KMS-11 (cell line): ENCODE measurements around the gene ABCC2.

Source experiments
- H2AFZ ChIP-seq: fragments of 200-600 bp; sonication (generic); 2 replicates; pipeline ENCODE4 v1.6.1; 2016; ENCODE audit warnings: antibody characterized with exemption, mixed run types, low read depth
- H3K27ac ChIP-seq: fragments of 200-600 bp; sonication (generic); 2 replicates; pipeline ENCODE4 v1.6.1; 2016; ENCODE audit warnings: mild to moderate bottlenecking, mixed run types
- H3K27me3 ChIP-seq: fragments of 200-600 bp; sonication (generic); 2 replicates; pipeline ENCODE4 v1.6.1; 2017; ENCODE audit warnings: mild to moderate bottlenecking, low read depth, mixed run types, moderate library complexity; ENCODE audit not compliant: insufficient read depth
- H3K36me3 ChIP-seq: fragments of 200-600 bp; sonication (generic); 2 replicates; pipeline ENCODE4 v1.6.1; 2017; ENCODE audit warnings: mild to moderate bottlenecking, mixed run types; ENCODE audit not compliant: insufficient read depth
- H3K4me1 ChIP-seq: fragments of 200-600 bp; sonication (generic); 2 replicates; pipeline ENCODE4 v1.6.1; 2016; ENCODE audit warnings: mild to moderate bottlenecking, low read depth, mixed run types; ENCODE audit not compliant: poor library complexity, severe bottlenecking
- H3K4me2 ChIP-seq: fragments of 200-600 bp; sonication (generic); 2 replicates; pipeline ENCODE4 v1.7.0; 2016; ENCODE audit warnings: mild to moderate bottlenecking, mixed run types
- H3K4me3 ChIP-seq: fragments of 200-600 bp; sonication (generic); IDR thresholded peaks from 2 replicates; pipeline ENCODE4 v1.6.1; 2017; ENCODE audit warnings: low read depth, low read length, mixed read lengths; ENCODE audit not compliant: insufficient read depth
- H3K79me2 ChIP-seq: fragments of 200-600 bp; sonication (generic); 2 replicates; pipeline ENCODE4 v1.6.1; 2016; ENCODE audit warnings: low read depth, mixed run types; ENCODE audit not compliant: insufficient read depth
- H3K9ac ChIP-seq: fragments of 200-600 bp; sonication (generic); 2 replicates; pipeline ENCODE4 v1.6.1; 2016; ENCODE audit warnings: mild to moderate bottlenecking, mixed run types
- H4K20me1 ChIP-seq: fragments of 200-600 bp; sonication (generic); 2 replicates; pipeline ENCODE4 v1.6.1; 2016; ENCODE audit warnings: mild to moderate bottlenecking, mixed run types; ENCODE audit not compliant: insufficient read depth
- CTCF ChIP-seq: fragments of 200-600 bp; sonication (generic); conservative IDR thresholded peaks from 2 replicates; pipeline ENCODE4 v1.6.1; 2017; ENCODE audit warnings: low read depth, mild to moderate bottlenecking, antibody characterized with exemption, low read length, moderate library complexity, mixed read lengths

The ABCC2 gene

GRCh38 chr10:99854860-99855259 lies 72.4 kb downstream of the ABCC2 start:
- H3K79me2 ChIP-seq: no peaks in the 10 kb centered on the region
- H3K27me3 ChIP-seq: no peaks in the 10 kb centered on the region
- no peaks in the 10 kb centered on the region for H4K20me1 ChIP-seq
- H3K4me3 ChIP-seq: no peak overlapping the region
- no peak overlapping the region for H3K4me2 ChIP-seq
- no peaks in the 10 kb centered on the region for H3K36me3 ChIP-seq
- no peak for TF ChIP-seq CTCF
- H2AFZ ChIP-seq: no peak overlapping the region
- no peak overlapping the region for H3K9ac ChIP-seq
- no peaks in the 10 kb centered on the region for H3K4me1 ChIP-seq
- no peak overlapping the region for H3K27ac ChIP-seq

GRCh38 chr10:99855479-99856071 lies 73.1 kb downstream of the ABCC2 start:
- Histone ChIP-seq H4K20me1 (no peaks in the 10 kb centered on the region), H2AFZ (no peak overlapping the region)
- no peak for TF ChIP-seq CTCF

GRCh38 chr10:99858849-99859248 lies 76.4 kb downstream of the ABCC2 start:
- H3K36me3 ChIP-seq: no peaks in the 10 kb centered on the region
- no peak overlapping the region for H3K9ac ChIP-seq
- no peaks in the 10 kb centered on the region for H4K20me1 ChIP-seq
- H3K27ac ChIP-seq: no peak overlapping the region
- no peak overlapping the region for H3K4me2 ChIP-seq
- no peaks in the 10 kb centered on the region for H3K27me3 ChIP-seq
- no peak for TF ChIP-seq CTCF
- no peaks in the 10 kb centered on the region for H3K4me1 ChIP-seq
- H3K79me2 ChIP-seq: no peaks in the 10 kb centered on the region
- no peak overlapping the region for H3K4me3 ChIP-seq
- no peak overlapping the region for H2AFZ ChIP-seq

More at GRCh38 chr10:99855479-99856071, 73.1 kb downstream of the ABCC2 start:
- no peak overlapping the region for H3K4me3 ChIP-seq
- H3K79me2 ChIP-seq: no peaks in the 10 kb centered on the region
- H3K27ac ChIP-seq: no peak overlapping the region
- H3K4me1 ChIP-seq: no peaks in the 10 kb centered on the region
- H3K9ac ChIP-seq: no peak overlapping the region
- no peak overlapping the region for H3K4me2 ChIP-seq
- H3K36me3 ChIP-seq: no peaks in the 10 kb centered on the region
- H3K27me3 ChIP-seq: no peaks in the 10 kb centered on the region

GRCh38 chr10:99859585-99859984 lies 77.1 kb downstream of the ABCC2 start:
- Histone ChIP-seq H3K27me3 (no peaks in the 10 kb centered on the region), H3K4me2 (no peak overlapping the region), H3K4me3 (no peak overlapping the region), H2AFZ (no peak overlapping the region), H3K4me1 (no peaks in the 10 kb centered on the region), H3K9ac (no peak overlapping the region), H3K27ac (no peak overlapping the region), H4K20me1 (no peaks in the 10 kb centered on the region), H3K36me3 (no peaks in the 10 kb centered on the region), H3K79me2 (no peaks in the 10 kb centered on the region)
- 0 out of 2 replicates have a peak, but pooled peaks have one; percentile 18 for TF ChIP-seq CTCF
